HK-2 (cell line): Measurements from ENCODE around the gene LIN37.
"Not testable (repeated sequence)": the region's sequence is repeated elsewhere in the genome, so short reads cannot be mapped to it uniquely, and the experiment has no call there.

Experiments used
- DNase-seq: peaks from one replicate; pipeline ENCODE4 v3.0.0-alpha.2; 2018; ENCODE audit not compliant: unreplicated experiment

LIN37 gene

DNA sequence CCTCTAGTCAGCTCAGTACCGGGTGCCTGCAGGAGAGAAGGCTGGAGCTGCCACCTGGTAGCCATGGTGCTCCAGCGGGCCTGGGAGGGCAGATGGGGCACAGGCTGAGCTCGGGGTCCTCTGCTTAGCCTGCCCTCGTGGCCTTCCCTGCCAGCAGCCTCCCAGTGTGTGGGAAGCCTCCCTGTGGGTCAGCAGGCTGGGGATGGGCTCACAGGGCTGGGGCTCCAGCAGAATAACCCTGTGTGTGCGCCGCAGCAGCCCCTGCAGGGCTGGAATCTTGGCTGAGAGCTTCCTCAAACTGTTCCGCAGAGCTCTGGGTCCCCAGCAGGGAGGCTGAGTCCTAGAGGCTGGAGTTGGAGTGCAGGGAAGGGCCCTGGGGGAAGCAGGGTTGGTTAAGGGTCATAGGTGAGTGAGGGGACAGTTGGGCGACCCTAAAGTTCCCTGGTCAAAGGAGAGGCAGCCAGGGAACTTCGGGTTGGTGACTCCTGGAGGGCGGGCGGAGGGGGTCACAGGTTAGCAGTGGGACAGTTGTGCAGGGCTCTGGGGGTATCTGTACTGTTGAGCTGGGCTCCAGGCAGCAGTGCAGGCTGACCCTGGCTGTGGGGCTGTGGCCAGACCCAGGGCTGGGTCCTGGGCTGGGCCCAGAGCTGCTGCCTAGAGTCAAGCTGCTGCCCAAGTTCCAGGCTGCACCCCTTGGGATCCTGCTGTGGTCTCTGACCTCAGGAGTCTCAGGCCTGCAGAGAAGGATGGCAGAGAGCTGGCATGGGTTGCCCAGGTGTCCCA, 41.0 kb downstream of the LIN37 start:
- no peak for DNase-seq

DNA sequence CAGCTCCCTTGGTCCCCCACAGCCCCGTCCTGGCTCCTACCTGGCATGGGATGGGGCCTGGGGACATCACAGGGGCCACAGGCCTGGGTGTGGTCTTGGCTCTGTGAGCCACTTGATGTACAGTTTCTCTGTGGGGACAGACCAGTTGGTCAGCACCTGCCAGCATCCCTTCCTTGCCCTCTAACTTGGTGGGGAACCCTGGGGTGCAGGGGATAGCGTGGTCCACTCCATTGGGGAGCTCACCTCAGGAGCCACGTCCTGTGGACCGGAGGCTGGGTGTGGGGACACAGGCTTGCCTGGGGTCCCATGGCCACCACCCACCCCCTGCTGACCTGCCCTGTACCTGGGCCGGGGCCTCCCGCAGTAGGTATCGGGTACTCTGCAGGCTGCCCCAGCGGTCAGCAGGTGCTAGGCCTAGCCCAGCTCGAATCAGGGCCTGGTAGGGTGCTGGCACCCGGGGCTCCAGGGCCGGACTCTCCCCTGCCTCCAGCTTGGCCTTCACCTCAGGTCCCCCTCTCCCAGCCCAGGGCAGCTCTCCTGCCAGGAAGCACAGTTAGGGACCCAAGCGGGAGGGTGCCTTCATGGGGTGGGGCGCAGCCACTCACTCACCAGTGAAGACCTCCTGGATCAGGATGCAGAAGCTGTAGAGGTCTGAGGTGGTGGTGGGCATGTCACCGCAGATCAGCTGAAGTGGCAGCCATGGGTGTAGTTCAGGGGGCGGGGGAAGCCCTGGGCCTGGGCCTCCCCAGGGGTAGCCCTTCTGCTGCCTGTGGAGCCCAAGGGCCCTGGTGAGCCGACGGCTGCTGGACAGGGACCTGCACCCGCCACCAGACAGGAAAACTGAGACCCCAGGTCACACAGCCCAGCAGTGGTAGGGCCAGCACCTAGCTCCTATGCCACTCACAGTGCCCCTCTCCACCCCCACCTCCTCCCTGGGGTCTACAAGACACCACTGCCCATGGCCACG, 41.9 kb downstream of the LIN37 start:
- DNase-seq, result no peak

DNA sequence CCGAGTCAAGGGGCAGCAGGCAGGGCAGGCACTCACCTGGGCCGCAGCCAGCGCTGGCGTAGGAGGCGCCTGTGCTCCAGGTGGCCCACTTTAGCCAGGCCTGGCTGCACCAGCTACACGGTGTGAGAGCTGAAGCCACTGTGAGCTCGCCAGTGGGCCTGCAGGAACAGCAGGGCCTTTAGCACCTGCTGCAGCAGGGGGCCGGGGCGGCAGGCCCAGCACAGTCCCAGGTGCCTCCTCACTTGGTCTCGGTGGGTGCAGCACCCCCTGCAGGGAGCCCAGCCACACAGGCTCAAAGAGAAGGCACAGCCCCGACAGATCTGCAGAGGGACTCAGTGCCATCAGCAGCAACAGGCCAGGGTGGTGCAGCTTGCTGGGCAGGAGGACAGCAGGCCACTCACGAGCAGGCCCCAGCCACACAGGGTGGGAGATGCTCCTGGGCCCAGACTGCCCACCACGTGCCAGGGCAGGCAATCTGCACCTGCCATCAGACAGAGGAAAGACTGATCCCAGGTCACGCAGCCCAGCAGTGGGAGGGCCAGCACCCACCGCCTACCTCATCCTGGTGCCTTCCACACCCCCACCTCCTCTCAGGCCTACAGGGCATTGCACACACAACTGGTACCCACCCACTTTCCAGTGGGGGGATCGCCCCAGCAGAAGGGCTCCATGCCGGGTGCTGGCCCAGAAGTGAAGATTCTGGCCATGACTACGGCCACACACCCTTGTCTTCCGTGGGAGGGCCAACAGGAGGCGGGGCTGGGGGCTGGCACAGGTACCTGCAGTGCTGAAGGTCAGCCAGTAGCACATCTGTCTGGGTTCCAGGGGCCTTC, 42.8 kb downstream of the LIN37 start:
- DNase-seq, result no peak

DNA sequence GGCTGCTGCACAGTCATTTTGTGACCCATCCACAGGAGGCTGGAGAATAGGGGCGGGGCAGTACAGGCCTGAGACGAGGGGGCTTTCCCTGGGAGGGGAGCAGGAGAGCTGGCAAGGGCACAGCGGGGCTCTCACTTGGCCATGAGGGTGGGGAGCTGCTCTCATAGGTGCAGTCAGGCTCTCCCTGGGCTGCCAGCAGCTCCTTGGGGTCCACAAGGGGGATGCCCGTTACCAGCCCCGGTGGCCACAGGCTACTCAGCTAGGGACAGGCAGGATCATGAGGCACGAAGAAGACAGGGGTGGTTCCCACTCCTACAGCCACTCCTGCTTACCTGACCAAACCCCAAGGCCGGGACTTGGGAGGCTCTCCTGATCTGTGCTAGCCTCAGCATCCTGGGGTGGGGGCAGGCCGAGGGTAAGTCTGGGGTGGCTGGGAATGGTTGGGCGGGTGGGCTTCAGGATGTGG, 43.5 kb downstream of the LIN37 start:
- DNase-seq, result no peak

DNA sequence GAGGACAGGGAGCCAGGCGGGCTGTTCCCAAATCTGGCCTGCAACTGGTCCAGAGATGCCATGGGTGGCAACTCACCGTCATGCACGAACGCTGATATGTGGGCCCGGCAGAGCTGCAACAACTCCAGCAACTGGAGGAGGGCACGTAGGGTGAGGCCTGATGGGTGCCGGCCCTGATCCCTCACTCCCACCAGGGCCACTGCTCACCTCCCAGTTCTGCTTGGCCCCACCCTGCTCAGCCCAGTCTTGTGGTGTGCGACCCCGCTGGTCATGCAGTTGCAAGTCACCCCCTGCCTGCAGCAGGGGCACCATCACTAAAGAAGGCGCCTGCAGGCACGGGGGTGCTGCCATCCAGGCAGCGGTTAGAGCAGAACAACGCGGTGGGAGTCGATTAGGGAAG, 43.9 kb downstream of the LIN37 start:
- no peak for DNase-seq

DNA sequence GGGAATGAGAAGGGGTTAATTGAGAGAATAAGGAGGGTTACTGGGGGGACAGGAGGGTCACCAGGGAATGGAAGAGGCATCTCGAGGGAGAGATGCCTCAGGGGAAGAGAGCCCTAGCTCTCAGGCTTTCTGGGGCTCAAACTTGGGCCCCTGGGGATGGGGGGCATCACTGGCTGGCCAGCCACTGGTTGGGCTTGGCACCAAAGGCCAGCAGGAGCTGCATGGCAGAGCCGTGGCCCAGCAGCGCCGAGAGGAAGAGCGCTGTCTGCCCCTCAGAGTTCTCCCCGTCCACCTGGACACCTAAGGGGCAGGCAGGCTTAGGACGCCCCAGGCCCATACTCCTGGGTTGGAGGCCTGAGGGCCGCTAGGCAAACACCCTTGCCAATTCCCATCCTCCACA, 44.5 kb downstream of the LIN37 start:
- no peak for DNase-seq

GRCh38 chr19:35793381-35794165, 45.2 kb downstream of the LIN37 start:
- DNase-seq, result no peak

DNA sequence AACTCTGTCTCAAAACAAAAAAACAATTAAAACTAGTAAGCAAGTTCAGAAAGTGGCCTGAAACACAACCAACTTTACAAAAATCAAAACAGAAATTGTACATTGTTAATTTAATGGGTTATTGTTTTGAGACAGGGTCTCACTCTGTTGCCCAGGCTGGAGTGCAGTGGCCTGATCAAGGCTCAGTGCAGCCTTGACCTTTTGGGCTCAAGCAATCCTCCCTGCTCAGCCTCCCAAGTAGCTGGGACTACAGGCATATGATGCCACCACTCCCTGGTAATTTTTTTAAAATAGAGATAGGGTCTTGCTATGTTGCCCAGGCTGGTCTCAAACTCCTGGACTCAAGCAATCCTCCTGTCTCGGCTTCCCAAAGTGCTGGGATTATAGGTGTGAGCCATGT, 47.2 kb downstream of the LIN37 start:
- not testable (repeated sequence) for DNase-seq

DNA sequence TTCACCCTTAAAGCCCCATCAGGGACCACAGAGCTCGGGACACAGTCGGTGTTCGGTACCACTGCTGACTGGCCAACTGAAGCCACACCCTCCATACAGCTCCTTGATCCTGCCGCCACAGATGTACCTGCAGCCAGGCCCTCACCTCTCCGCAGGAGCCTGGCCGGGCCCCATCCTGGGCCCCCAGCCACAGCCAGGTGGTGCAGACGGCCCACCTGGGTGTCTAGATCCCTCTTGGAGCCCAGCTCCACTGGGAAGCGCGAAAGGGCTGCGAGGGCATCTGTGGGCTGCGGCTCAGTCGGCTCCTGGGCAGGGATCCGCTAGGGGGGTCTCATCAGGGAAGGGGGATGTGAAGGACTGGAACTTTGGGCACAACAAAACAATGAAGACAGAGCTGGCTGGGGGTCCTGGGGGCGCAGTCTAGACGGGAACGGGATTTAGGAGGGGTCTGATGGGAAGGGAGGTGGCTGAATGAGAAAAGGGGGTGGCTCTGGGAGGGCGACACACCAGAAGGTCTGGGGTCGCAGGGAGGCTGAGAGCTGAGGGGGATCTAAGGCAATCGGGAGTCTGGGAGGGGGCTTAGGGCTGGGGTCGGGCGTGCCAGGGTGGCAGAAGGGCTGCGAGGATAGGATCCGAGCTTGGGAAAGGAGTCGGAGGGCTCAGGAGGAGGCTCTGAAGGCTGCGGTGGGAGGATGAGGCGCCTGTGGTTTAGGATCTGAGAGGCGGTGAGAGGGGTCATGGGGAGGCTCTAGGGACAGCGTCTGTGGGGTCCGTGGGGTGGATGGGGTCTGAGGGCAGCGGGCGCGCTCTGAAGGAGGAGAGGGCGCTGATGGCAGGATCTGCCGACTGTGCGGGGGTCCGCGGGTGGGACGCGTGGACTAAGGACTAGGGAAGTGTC, 48.5 kb downstream of the LIN37 start:
- no peak for DNase-seq

GRCh38 chr19:35797663-35798062, 49.3 kb downstream of the LIN37 start:
- no peak for DNase-seq

DNA sequence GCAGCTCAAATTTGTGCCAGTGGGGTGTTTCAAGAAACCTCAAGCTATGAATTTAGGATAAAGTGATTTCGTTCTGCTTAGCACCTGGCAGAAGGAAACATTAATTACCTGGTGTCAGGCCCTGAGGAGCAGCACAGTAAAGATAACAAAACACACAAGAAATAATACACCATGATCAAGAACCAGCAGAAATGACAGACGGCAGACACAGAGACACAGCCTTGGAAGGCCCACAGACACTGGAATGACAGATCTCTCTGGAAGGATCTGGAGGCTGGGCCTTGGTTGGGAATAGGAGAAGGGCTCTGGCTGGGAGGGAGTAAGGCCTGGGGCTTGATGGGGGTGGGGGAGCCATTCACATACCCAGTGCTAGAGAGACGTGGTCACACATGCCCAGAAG, 53.5 kb downstream of the LIN37 start:
- no peak for DNase-seq
